K562 (cell line): ENCODE data around the gene TRIM44.

Experiments used
- C11orf30 ChIP-seq: fragments of 450-650 bp; IDR thresholded peaks from 2 replicates; pipeline ENCODE4 v1.6.1; 2016; ENCODE audit warnings: low read depth, mild to moderate bottlenecking
- CBX3 ChIP-seq, 2 experiments: IDR thresholded peaks; 1 replicate in 1 of 2; 2 replicates in 1 of 2; pipeline ENCODE4 v1.6.1; 2012; ENCODE audit warnings: inconsistent platforms in 2 of 2, low read length in 2 of 2, borderline replicate concordance in 1 of 2, control low read depth in 1 of 2
- CTCF ChIP-seq, 3 experiments: IDR thresholded peaks in 2 of 3; conservative IDR thresholded peaks in 1 of 3; 2 replicates each; pipeline ENCODE4 v1.5.1; 2011 to 2012; ENCODE audit warnings: low read length in 3 of 3, mild to moderate bottlenecking in 3 of 3, control low read depth in 2 of 3, improper control_type of control experiment in 1 of 3, inconsistent platforms in 1 of 3, low read depth in 1 of 3, mixed read lengths in 1 of 3, moderate library complexity in 1 of 3; ENCODE audit not compliant: insufficient read depth in 2 of 3
- EP300 ChIP-seq: IDR thresholded peaks from 2 replicates; pipeline ENCODE4 v1.6.1; 2012; ENCODE audit warnings: low read length, improper control_type of control experiment
- ERF ChIP-seq: fragments of 450-650 bp; formaldehyde crosslinking; IDR thresholded peaks from 2 replicates; pipeline ENCODE4 v1.4.0; 2020; ENCODE audit warnings: mild to moderate bottlenecking, mixed read lengths
- MYC ChIP-seq, 2 experiments: fragments of 250-450 bp in 1 of 2; sonication (Bioruptor Pico) in 1 of 2; IDR thresholded peaks; 2 replicates each; pipeline versions ENCODE4 v1.5.1 to v1.6.1; 2012 to 2021; ENCODE audit warnings: low read depth in 2 of 2, borderline replicate concordance in 1 of 2, improper control_type of control experiment in 1 of 2, low read length in 1 of 2, mild to moderate bottlenecking in 1 of 2, moderate library complexity in 1 of 2
- NFYB ChIP-seq: IDR thresholded peaks from 2 replicates; pipeline ENCODE4 v1.6.1; 2011; ENCODE audit warnings: mild to moderate bottlenecking, moderate library complexity; ENCODE audit not compliant: insufficient read length; ENCODE audit errors: extremely low read depth
- PTRF ChIP-seq: fragments of 450-650 bp; IDR thresholded peaks from 2 replicates; pipeline ENCODE4 v1.6.1; 2016; ENCODE audit warnings: mild to moderate bottlenecking, missing genetic modification characterization, missing compliant biosample characterization
- RBM34 ChIP-seq: fragments of 200-400 bp; formaldehyde crosslinking; IDR thresholded peaks from 2 replicates; pipeline ENCODE4 v1.6.1; 2018; ENCODE audit warnings: low read length, borderline replicate concordance; ENCODE audit not compliant: insufficient read depth
- SIX5 ChIP-seq, 2 experiments: IDR thresholded peaks; 2 replicates each; pipeline ENCODE4 v1.6.1; 2011; ENCODE audit warnings: low read length in 2 of 2, borderline replicate concordance in 1 of 2, low read depth in 1 of 2, mild to moderate bottlenecking in 1 of 2, moderate library complexity in 1 of 2; ENCODE audit not compliant: insufficient read depth in 1 of 2
- TEAD4 ChIP-seq, 2 experiments: sonication (generic) in 1 of 2; formaldehyde crosslinking in 1 of 2; IDR thresholded peaks; 2 replicates each; pipeline versions ENCODE4 v1.6.1 to v1.8.0; 2012 to 2022; ENCODE audit warnings: borderline replicate concordance in 1 of 2, inconsistent platforms in 1 of 2, low read length in 1 of 2, mild to moderate bottlenecking in 1 of 2, missing genetic modification reagents in 1 of 2
- ZNF395 ChIP-seq: fragments of 200-800 bp; sonication (Bioruptor generic); IDR thresholded peaks from 2 replicates; pipeline ENCODE4 v1.6.1; 2017; ENCODE audit warnings: missing genetic modification characterization, missing compliant biosample characterization
- ZNF407 ChIP-seq: fragments of 450-650 bp; IDR thresholded peaks from 2 replicates; pipeline ENCODE4 v1.6.1; 2016; ENCODE audit warnings: low read depth

GRCh38 chr11:35635933-35636332 is 26.6 kb upstream of the TRIM44 start:
- no peak for TF ChIP-seq RBM34
- TF ChIP-seq ZNF395 = no peak
- no peak for TF ChIP-seq SIX5 (IDR thresholded peaks at IDR 0.05; ENCODE audit: borderline replicate concordance in 1 of 2, insufficient read depth in 1 of 2, low read depth in 1 of 2, low read length in 2 of 2)
- no peak for TF ChIP-seq CBX3 (IDR thresholded peaks at IDR 0.05; ENCODE audit: borderline replicate concordance in 1 of 2, low read length in 2 of 2)
- no peak for TF ChIP-seq CTCF (IDR thresholded peaks at IDR 0.05 in 2 of 3, conservative IDR thresholded peaks at IDR 0.05 in 1 of 3; ENCODE audit: insufficient read depth in 2 of 3, low read depth in 1 of 3, low read length in 3 of 3)
- no peak for TF ChIP-seq C11orf30
- no peak for TF ChIP-seq EP300
- no peak for TF ChIP-seq PTRF
- TF ChIP-seq TEAD4 (IDR thresholded peaks at IDR 0.05; ENCODE audit: low read length) = no peak
- TF ChIP-seq TEAD4 (CRISPR knock-in tag; IDR thresholded peaks at IDR 0.05; ENCODE audit: borderline replicate concordance) = no peak
- no peak for TF ChIP-seq ZNF407
- no peak for TF ChIP-seq MYC (IDR thresholded peaks at IDR 0.05; ENCODE audit: low read depth, low read length)
- TF ChIP-seq MYC (CRISPR knock-in tag; IDR thresholded peaks at IDR 0.05; ENCODE audit: borderline replicate concordance, low read depth) = no peak
- no peak for TF ChIP-seq NFYB
- TF ChIP-seq ERF (CRISPR knock-in tag) = no peak
